H9 (cell line): ENCODE measurements around the gene ZNF346. TPM values are rescaled to one million over a fixed set of nuclear protein-coding genes. Genes with fewer than 3 reads are reported as not detected.

Experiments used
- DNase-seq: peaks from one replicate; pipeline ENCODE4 v3.0.0-alpha.2; 2017
- H2AFZ ChIP-seq: one replicate; pipeline ENCODE4 v1.6.1; 2013; ENCODE audit warnings: mild to moderate bottlenecking, low read length, control low read depth, moderate library complexity
- H2AK5ac ChIP-seq: 2 replicates; pipeline ENCODE4 v1.6.1; 2013; ENCODE audit warnings: low read length, control low read depth, mixed read lengths; ENCODE audit not compliant: insufficient read length
- H2BK120ac ChIP-seq: one replicate; pipeline ENCODE4 v1.6.1; 2013; ENCODE audit warnings: low read depth, mild to moderate bottlenecking, low read length, control low read depth, inconsistent platforms; ENCODE audit not compliant: poor library complexity, severe bottlenecking
- H2BK12ac ChIP-seq: 2 replicates; pipeline ENCODE4 v1.6.1; 2013; ENCODE audit warnings: low read length, control low read depth, mixed read lengths, low read depth; ENCODE audit not compliant: insufficient read length
- H2BK15ac ChIP-seq: 2 replicates; pipeline ENCODE4 v1.6.1; 2013; ENCODE audit warnings: low read depth, low read length, control low read depth
- H2BK20ac ChIP-seq: one replicate; pipeline ENCODE4 v1.6.1; 2013; ENCODE audit warnings: low read depth, mild to moderate bottlenecking, low read length, control low read depth, inconsistent platforms; ENCODE audit not compliant: poor library complexity, severe bottlenecking
- H2BK5ac ChIP-seq: 2 replicates; pipeline ENCODE4 v1.6.1; 2013; ENCODE audit warnings: low read length, control low read depth, mixed read lengths; ENCODE audit not compliant: insufficient read length
- H3K14ac ChIP-seq: 2 replicates; pipeline ENCODE4 v1.6.1; 2013; ENCODE audit warnings: low read length, control low read depth; ENCODE audit not compliant: insufficient read depth
- H3K18ac ChIP-seq: 2 replicates; pipeline ENCODE4 v1.6.1; 2013; ENCODE audit warnings: low read depth, mild to moderate bottlenecking, mixed read lengths, low read length, control low read depth; ENCODE audit not compliant: insufficient read length
- H3K23ac ChIP-seq: 2 replicates; pipeline ENCODE4 v1.6.1; 2013; ENCODE audit warnings: low read length, control low read depth, mixed read lengths, low read depth; ENCODE audit not compliant: insufficient read length
- H3K23me2 ChIP-seq: 2 replicates; pipeline ENCODE4 v1.6.1; 2013; ENCODE audit warnings: low read depth, mild to moderate bottlenecking, mixed read lengths, low read length, control low read depth; ENCODE audit not compliant: insufficient read length, poor library complexity, severe bottlenecking
- H3K27ac ChIP-seq: 2 replicates; pipeline ENCODE4 v1.5.1; 2013; ENCODE audit warnings: low read length, control low read depth, mixed read lengths, low read depth; ENCODE audit not compliant: insufficient read length
- H3K27me3 ChIP-seq: 2 replicates; pipeline ENCODE4 v1.6.1; 2013; ENCODE audit warnings: low read length, control low read depth, inconsistent platforms; ENCODE audit not compliant: insufficient read depth
- H3K4ac ChIP-seq: 2 replicates; pipeline ENCODE4 v1.6.1; 2013; ENCODE audit warnings: low read depth, mild to moderate bottlenecking, control low read depth, inconsistent platforms, low read length, moderate library complexity
- H3K4me1 ChIP-seq: 2 replicates; pipeline ENCODE4 v1.6.1; 2013; ENCODE audit warnings: low read length, control low read depth, inconsistent platforms; ENCODE audit not compliant: insufficient read depth
- H3K4me2 ChIP-seq: 2 replicates; pipeline ENCODE4 v1.6.1; 2013; ENCODE audit warnings: low read length, control low read depth, mixed read lengths; ENCODE audit not compliant: insufficient read length, insufficient read depth
- H3K56ac ChIP-seq: 2 replicates; pipeline ENCODE4 v1.6.1; 2013; ENCODE audit warnings: low read depth, mild to moderate bottlenecking, mixed read lengths, low read length, control low read depth; ENCODE audit not compliant: insufficient read length
- H3K79me1 ChIP-seq: 2 replicates; pipeline ENCODE4 v1.6.1; 2013; ENCODE audit warnings: low read depth, mild to moderate bottlenecking, moderate library complexity, low read length, control low read depth, inconsistent platforms; ENCODE audit not compliant: insufficient read depth, poor library complexity, severe bottlenecking
- H3K79me2 ChIP-seq: 2 replicates; pipeline ENCODE4 v1.6.1; 2013; ENCODE audit warnings: low read length, control low read depth, inconsistent platforms; ENCODE audit not compliant: insufficient read depth
- H3K9ac ChIP-seq: 2 replicates; pipeline ENCODE4 v1.6.1; 2013; ENCODE audit warnings: low read length, control low read depth, mixed read lengths; ENCODE audit not compliant: insufficient read length; ENCODE audit errors: extremely low read depth
- H3K9me3 ChIP-seq: one replicate; pipeline ENCODE4 v1.6.1; 2013; ENCODE audit warnings: low read depth, low read length, inconsistent platforms; ENCODE audit not compliant: control insufficient read depth
- H3T11ph ChIP-seq: one replicate; pipeline ENCODE4 v1.6.1; 2013; ENCODE audit warnings: mild to moderate bottlenecking, low read length, control low read depth, inconsistent platforms
- H4K20me1 ChIP-seq: one replicate; pipeline ENCODE4 v1.6.1; 2013; ENCODE audit not compliant: control insufficient read depth, insufficient read length, insufficient read depth
- H4K5ac ChIP-seq: 2 replicates; pipeline ENCODE4 v1.6.1; 2013; ENCODE audit warnings: low read depth, mild to moderate bottlenecking, mixed read lengths, low read length, control low read depth; ENCODE audit not compliant: insufficient read length
- H4K8ac ChIP-seq: replicated peaks from 2 replicates; pipeline ENCODE4 v1.6.1; 2013; ENCODE audit warnings: low read length, control low read depth, mixed read lengths, low read depth; ENCODE audit not compliant: insufficient read length
- H4K91ac ChIP-seq: 2 replicates; pipeline ENCODE4 v1.6.1; 2013; ENCODE audit warnings: low read depth, mild to moderate bottlenecking, moderate library complexity, mixed read lengths, low read length, control low read depth; ENCODE audit not compliant: insufficient read length
- H3K27ac Mint-ChIP-seq, 3 experiments: 2 replicates in 2 of 3; 3 replicates in 1 of 3; pipeline ENCODE4 v1.8.0; 2020 to 2021; ENCODE audit warnings: mixed read lengths in 3 of 3, mild to moderate bottlenecking in 1 of 3, moderate library complexity in 1 of 3
- H3K27me3 Mint-ChIP-seq: 2 replicates; pipeline ENCODE4 v1.8.0; 2021; ENCODE audit warnings: low read depth, mild to moderate bottlenecking, moderate library complexity, mixed read lengths
- H3K36me3 Mint-ChIP-seq, 3 experiments: 2 replicates in 2 of 3; 3 replicates in 1 of 3; pipeline ENCODE4 v1.8.0; 2020 to 2021; ENCODE audit warnings: low read depth in 3 of 3, mixed read lengths in 3 of 3; ENCODE audit not compliant: insufficient read depth in 1 of 3
- H3K4me1 Mint-ChIP-seq, 2 experiments: 2 replicates each; pipeline ENCODE4 v1.8.0; 2020; ENCODE audit warnings: mixed read lengths in 2 of 2
- H3K4me3 Mint-ChIP-seq, 2 experiments: 2 replicates in 1 of 2; 3 replicates in 1 of 2; pipeline ENCODE4 v1.8.0; 2020 to 2021; ENCODE audit warnings: mild to moderate bottlenecking in 2 of 2, mixed read lengths in 2 of 2, moderate library complexity in 1 of 2
- H3K9me3 Mint-ChIP-seq, 2 experiments: 2 replicates in 1 of 2; 3 replicates in 1 of 2; pipeline ENCODE4 v1.8.0; 2020; ENCODE audit warnings: mild to moderate bottlenecking in 2 of 2, mixed read lengths in 2 of 2, moderate library complexity in 1 of 2
- CTCF ChIP-seq: fragments of 200-600 bp; sonication (generic); conservative IDR thresholded peaks from 3 replicates; pipeline ENCODE4 v1.8.0; 2021; ENCODE audit warnings: antibody characterized with exemption, mild to moderate bottlenecking
- WGBS: extraction: QIAGEN DNeasy Blood & Tissue Kit; methylation state at CpG from one replicate; pipeline ENCODE4 v1.1.7; 2013; ENCODE audit warnings: missing lambda C conversion rate, low lambda C conversion rate, mixed read lengths; ENCODE audit not compliant: insufficient read length; ENCODE audit errors: extremely low coverage; 5-methylcytosine and 5-hydroxymethylcytosine counted together
- total RNA-seq: library from RNA; stranded (reverse); gene quantifications from 2 replicates; pipeline ENCODE4 v1.2.1, GENCODE V29; 2021

The ZNF346 gene
- total RNA-seq, 1 experiment from 2014 or later = 22.7 TPM

- H3K18ac ChIP-seq = no peak overlapping the region
- H4K5ac ChIP-seq = no peak overlapping the region
- no peaks in the 10 kb centered on the region for H3K79me1 ChIP-seq
- no peak overlapping the region for H2BK120ac ChIP-seq
- H3K23ac ChIP-seq = no peak overlapping the region
- peaks cover 4% of the 10 kb centered on the region; the same call in 1 of the 2 replicates for H3K79me2 ChIP-seq
- no peak overlapping the region for H4K8ac ChIP-seq
- no peak overlapping the region for H2AK5ac ChIP-seq
- no peak overlapping the region for H3K14ac ChIP-seq
- H2BK5ac ChIP-seq = no peak overlapping the region
- no peak overlapping the region for H3K9ac ChIP-seq
- no peak overlapping the region for H2BK20ac ChIP-seq
- TF ChIP-seq CTCF = no peak
- H3K23me2 ChIP-seq = no peaks in the 10 kb centered on the region
- no CpG with 5 or more reads among the region's 21 CpGs for WGBS
- no peak overlapping the region for H2AFZ ChIP-seq
- no peak overlapping the region for H3K4me3 Mint-ChIP-seq
- no peak overlapping the region for H3K56ac ChIP-seq
- H4K20me1 ChIP-seq = no peaks in the 10 kb centered on the region
- H3K27ac ChIP-seq = no peak overlapping the region
- H3K9me3 ChIP-seq = no peaks in the 10 kb centered on the region
- no peak overlapping the region for H4K91ac ChIP-seq
- H3K4me1 Mint-ChIP-seq = peaks cover 25 to 28% of the 10 kb centered on the region in 2 experiments
- H3K36me3 Mint-ChIP-seq = peaks cover 28 to 49% (median 46%) of the 10 kb centered on the region in 3 experiments; a peak in 6 of 7 replicates
- no peak overlapping the region for H2BK12ac ChIP-seq
- H3K27me3 Mint-ChIP-seq = no peaks in the 10 kb centered on the region; the same call in 1 of the 2 replicates
- H3K4me1 ChIP-seq = peaks cover 6% of the 10 kb centered on the region
- H3K27me3 ChIP-seq = no peaks in the 10 kb centered on the region
- no peak overlapping the region for H2BK15ac ChIP-seq
- H3K9me3 Mint-ChIP-seq = no peaks in the 10 kb centered on the region; a peak in 1 of 5 replicates
- H3K27ac Mint-ChIP-seq = peak overlapping the region in 1 of 3 experiments; percentile 40; a peak in 1 of 7 replicates
- H3T11ph ChIP-seq = no peak overlapping the region
- no peak overlapping the region for H3K4ac ChIP-seq
- no peak for DNase-seq
- H3K4me2 ChIP-seq = no peak overlapping the region
Observed at GRCh38 chr5:177089825-177090641, 67.5 kb downstream of the ZNF346 start.
